HG03469 (cell line): ENCODE data around the gene HAUS3.

Source experiments
- ATAC-seq: cut with Tn5 transposase; IDR thresholded peaks from one replicate; pipeline ENCODE4 v1.9.1; 2021; ENCODE audit warnings: mild to moderate bottlenecking, moderate library complexity, moderate number of reproducible peaks; ENCODE audit not compliant: unreplicated experiment

Gene HAUS3

DNA sequence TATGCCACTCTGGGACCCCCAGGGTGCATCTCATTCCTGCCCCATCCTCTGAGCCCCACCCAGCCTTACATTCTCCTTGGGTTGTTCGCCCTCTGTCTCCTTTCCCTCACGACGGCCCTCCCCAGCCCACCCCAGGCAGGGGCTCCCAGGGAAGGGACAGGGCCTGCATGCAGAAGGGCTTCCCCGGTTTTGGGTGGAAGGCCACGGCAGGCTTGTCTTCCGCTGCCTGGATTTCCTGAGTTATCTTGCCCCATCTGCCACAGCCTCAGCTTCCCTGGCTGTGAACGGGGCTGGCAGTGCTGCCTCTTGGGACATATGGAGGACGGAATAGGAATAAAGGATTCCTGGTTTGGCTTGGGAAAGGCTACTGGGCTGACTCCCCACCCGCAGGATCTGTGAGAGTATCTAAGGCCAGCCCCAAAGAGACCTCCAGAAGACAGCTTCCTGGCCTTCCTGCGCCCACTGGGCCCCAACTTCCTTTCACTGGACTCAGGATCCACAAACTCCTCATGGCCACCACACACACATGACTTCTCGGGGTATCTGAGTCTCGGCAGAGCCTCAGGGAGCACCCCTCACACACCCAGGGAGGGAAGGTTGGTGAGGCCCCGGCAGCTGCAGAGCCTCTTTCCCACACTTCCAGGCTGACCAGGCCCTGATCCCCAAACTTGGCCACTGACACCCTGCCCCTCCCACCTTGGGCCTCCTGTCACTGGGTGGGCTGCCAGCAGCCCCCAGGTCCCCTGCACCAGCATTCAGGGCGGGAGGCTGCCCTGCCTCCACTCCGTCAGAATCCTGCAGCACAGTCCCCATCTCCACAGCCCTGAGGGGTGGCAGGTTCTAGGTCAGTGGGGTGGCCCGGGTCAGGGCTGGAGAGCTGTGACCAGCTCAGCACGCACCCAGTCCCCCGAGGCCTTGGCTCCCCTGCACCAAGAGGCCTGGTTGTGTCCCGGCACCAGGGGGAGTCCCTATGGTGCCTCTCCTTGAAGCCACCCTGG is 23.5 kb upstream of the HAUS3 start:
- ATAC-seq = no peak

DNA sequence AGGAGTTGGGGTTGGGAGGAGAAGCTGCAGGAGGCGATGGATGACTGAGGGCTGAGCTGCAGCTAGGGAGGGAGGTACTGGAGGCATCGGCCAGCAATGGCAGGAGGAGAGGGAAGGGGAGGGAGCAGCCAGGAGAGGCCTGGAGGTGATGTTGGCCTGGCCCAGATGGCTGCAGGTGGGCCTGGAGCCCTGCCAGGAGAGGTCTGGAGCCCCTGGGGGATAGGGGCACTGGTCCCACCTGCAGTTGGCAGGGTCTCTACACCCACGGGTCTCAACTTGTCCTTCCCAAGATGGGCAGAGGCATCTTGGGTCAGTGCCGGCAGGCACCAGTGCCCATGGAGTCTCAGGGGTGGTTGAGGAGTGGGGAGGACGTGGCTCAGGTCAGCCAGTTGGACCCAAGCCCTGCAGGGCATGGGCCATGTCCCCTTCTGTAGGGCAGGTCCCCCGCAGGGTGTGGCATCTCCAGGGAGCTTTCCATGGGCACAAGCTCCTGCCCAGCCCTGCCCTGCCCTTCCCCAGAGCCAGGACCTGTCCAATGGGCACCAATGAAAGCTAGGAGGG is 22.6 kb upstream of the HAUS3 start:
- no peak for ATAC-seq

DNA sequence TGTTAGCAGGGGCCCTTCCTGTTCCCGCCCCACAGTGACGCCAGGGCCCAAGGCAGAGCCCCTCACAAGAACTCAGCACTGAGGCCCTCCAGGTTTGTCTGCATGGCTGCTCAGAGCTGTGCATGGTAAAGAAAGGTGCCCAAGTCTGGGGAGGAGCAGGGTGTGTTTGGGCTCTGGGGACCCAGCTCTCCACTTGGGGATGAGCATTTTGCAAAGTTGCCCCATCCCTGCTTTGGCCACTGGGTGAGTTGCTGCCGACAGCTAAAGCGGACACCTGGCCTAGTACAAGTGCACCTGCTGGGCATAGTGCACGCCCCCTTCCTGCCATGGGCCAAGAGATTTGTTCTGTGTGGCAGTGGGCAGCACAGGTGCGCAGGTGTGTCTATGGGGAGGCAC is 22.0 kb upstream of the HAUS3 start:
- ATAC-seq = no peak

DNA sequence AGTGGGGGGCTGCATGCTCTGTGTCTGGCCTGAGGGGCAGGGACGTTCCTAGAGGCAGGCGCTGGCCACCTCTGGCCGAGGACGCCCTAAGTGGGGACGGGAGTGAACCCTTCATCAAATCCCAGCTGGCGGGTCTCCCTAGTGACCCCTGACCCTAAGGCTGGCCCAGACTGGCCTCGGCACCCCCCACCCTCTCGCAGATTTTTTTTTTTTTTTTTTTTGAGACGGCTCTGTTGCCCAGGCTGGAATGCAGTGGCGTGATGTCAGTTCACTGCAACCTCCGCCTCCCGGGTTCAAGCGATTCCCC is 21.0 kb upstream of the HAUS3 start:
- no peak for ATAC-seq

DNA sequence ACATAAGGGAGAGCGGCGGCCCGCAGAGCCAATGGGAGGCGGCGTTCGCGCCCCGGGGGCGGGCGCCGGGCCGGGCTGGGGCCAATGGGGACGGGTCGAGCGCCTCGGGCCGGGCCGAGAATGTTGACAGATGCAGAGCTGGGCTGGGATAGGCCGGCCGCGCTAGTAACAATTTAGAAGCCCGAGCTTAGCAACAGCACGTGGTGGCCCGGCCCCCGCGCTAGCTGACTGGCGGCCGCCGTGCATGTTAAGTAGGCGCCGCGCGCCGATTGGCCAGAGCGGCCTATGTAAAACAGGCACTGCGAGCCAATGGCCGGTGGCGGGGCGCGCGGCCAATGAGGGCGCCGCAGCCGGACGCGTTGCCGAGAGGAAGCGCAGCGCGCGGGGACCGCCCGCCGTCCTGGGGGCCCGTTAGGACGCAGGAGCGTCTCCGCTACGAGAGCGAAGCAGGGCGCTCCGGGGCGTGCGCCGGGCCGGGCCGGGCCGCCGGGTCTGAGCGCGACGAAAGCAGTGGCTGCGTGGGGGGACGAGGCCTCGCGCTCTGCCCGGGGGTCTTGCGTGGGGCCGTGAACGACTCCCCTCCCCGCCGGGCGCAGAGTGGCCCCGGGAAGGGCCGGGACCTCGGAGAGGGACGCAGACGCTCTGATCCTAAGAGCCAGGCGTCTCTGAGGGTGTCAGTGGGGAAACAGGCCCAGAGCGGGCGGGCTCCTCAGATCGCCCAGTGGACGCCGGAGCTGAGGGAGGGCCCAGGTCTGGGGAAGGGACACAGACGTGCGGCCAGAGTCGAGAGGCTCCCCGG is 20.4 kb upstream of the HAUS3 start:
- ATAC-seq = peak; percentile 79

DNA sequence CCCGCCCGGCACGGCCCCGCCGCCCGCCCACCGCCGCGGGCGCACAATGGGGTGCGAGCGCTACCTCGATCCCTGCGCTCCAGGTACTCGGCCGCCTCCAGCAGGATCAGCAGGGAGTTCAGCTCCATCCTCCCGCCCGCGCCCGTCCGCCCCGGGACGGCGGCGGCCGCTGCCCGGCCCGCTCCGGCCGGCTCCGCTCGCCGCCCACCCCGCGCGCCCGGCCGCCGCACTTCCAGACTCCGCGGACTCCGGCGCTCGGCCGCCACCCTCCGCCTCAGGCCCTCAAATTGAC is 19.9 kb upstream of the HAUS3 start, which contains the start of gene MXD4:
TSS of gene MXD4 (minus strand) at position 257 of the 292 bp plus-strand sequence. CDS start at position 128, 129 bp downstream.
- peak; percentile 5 for ATAC-seq

DNA sequence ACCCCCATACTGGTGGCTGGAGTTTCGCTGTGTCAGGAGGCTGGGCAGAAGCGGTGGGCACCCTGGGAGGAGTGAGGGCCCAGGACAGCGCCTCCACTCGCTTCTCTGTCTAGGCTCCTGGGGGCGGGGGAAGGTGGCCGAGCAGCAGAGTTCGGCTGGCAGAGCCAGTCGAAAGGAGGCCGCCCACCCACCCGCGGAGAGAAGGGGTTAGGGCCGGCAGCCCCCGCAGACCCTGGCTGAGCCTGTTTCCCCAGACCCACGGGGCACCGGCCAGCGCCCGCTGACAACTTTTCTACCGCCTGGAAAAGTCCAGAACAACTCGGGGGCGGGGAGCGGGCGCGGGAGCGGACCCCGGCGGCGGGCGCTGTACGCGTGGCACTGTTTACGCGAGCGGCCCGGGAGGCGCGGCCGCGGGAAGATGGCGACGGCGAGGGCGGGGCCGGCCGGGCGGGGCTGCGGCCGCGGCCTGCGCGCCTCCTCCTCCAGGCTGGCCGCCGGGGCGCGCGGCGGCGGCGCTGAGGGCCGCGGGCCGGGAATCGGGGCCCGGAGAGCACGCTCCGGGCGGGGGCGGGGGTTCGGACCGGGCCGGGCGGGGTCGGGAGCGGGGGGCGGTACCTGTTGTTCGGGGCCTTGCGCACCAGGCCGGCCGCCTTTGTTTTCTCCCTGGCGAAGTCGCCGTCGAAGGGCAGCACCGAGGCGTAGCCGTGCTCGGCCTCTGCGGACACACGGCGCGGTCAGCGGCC is 19.4 kb upstream of the HAUS3 start:
- no peak for ATAC-seq

DNA sequence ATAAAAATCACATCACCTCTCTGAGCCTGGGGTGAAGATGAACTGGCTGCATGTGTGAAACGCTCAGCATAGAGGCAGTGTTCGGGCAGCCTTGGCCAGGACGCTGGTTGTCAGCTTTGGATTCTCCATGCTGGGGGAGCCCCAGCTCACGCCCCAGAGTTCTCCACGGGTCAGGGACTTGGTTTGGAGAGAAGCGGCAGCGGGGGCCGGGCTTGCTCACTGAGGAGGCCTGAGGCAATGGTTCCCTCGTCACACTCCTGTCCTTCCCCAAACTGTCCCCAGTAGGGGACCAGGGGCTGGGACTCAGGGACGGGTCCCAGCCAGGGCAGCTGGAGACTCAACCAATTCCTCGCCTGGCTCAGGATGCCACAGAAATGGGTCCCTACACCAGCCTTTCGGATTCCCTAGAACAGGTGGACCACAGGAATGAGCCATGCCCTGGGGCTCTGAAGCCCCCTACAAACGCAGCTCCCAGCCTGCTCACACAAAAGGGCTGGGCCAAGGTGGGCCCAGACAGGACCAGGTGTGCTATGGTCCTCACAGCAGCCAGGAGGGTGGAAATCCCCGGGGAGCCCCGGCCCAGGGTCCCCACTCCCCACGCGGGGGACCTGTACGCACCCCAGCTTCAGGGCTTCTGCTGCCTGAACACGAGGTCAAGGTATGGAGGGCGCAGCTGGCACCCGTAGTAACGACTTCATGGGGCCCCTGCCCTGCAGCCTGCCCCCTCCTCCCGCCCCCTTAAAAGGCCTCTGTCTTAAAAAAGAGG is 18.6 kb upstream of the HAUS3 start:
- no peak for ATAC-seq

DNA sequence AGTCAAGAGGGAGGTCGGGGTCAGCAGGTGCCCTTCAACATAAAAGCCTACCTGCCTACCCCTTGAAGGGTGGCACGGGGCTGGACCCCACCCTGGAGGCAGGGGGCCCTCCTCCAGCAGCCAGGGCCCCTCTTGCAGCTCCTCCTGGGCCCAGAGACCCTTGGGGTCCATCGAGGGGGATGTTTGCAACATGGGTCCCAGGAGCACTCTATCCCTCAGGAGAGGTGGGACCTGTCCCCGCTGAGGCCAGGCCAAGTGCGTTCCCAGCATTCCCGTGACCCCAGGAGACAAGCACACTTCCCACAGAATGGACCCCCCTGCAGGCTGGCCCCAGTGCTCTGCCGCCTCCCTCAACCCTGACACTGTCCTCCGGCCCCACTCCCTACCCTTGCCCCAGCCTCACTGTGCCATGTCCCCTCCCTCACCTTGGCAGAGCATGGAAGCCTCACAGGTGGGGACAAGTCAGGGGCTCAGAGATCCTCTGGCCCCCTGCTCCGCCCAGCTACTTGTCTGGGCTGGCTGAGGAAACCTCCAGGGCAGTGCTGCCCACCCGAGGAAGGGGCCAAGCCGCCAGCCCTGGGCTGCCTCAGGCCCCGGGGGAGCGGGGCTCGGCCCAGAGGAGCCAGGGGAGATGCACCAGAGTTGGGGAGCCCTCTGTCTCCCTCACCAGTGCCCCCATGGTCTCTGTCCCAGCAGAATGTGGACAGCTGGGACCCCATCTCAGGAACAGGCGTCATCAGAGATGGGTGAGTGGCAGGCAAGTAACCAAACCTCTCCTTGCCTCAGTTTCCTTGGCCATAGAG is 17.8 kb upstream of the HAUS3 start:
- no peak for ATAC-seq

DNA sequence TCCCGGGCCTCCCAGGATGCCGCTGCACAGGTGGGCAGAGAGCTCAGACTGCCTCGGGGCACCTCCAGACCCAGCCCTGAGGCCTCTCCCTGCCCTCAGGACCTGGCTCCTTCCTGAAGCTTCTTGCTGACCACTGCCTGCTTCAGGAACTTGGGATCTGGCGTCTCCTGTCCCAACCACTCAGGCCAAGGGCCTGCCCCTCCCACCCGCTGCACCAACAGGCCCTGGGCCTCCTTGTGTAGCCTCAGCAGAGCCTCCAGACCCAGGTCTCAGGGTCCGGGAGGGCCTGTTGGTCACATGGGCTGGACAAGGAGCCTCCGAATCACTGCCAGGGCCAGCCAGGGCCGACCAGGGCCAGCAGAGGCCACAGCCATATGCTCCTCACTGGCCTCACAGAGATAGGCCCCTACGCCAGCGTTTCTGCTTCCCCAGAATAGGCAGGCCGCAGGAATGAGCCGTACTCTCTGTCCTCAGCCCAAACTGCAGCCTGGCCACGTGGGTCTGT is 17.2 kb upstream of the HAUS3 start:
- ATAC-seq = no peak

DNA sequence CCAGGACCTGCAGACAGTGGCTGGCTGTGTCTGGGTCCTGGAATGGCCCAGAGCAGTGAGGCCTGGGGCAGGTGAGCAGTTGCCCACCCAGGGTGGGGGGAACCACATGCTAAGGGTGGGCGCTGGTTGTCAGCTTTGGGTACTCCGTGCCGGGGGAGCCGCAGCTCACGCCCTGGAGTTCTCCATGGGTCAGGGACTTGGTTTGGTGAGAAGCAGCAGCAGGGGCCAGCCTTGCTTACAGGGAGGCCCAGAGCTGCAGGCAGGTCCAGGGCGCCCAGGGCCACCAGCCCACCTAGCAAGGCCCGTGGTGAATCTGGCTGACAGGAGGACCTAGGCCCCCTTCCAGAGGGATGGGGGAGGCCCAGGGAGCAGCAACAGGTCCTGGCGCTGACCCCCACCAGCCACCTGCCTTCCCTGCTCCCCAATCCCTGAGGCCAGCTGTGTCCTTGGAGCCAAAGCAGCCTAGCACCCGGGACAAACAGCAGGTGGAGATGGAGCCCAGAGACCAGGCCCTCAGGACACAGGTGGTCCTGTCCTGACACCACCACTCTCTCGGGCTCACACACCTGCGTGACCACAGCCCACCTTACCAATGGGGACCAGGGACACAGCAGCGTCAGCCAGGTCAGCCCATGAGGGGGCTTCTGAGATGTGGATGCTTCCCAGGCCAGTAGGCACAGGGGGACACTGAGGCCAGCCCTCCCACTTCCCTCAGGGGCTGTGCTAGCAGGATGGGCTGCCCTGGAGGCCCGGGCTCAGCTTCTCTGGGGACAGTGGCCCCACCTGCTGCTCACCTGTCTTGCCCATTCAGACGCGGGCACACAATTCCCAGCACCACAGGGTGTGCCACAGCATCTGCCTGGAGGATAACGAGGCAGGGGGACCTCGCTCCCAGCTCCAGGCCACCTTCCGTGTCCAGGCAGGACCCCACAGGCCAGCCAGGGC is 16.4 kb upstream of the HAUS3 start:
- ATAC-seq = no peak

DNA sequence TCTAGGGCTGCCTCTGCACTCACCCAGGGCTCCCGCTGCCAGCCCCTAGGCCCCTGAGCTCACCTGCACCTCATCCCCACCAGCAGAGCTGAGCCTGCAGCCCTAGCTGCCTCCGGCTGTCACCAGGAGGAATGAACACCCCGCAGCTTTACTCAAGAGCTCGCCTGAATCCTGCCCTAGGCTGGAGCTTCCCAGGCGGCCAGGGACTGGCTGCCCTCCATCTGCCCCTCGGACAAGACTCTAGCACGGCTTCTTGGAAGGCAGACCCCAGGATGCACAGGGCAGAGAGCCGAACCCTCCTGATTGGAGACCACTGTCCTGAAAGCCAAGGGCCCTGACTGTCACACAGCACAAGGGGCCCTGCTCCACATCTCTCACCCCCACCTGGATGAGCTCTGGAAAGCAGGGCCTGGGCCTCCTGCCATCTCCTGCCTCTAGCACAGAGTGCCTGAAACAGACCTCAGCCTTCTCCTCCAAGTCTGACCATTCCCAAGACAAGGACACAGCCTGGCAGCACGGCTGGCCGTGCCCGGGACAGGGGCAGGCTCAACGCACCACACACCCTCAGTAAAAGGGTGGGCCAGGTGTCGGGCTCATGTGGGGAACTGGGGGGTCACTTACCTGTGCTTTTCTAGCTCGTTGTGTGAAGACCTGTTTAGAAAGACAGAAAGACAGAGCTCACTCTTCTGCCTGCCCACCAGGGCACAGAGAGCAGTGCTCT is 15.6 kb upstream of the HAUS3 start:
- no peak for ATAC-seq

DNA sequence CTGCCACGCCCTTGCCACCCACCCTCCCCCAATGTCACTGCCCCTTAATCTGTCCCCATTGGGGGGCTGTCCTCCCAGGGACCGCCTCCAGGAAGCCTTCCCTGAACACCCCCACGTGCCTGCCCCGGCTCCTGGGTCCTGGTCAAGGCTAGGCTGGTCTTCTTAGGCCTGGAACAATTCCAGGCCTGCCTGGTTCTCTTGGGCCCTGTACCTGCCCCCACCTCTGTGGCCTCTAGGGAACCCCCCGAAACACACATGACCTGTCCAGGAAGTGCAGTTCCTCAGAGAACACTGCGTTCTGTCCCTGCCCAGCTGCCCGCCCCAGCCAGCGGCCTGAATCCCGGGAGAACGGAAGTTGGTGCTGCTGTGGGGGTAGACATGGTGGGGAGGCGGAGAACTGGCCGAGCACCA is 14.9 kb upstream of the HAUS3 start:
- no peak for ATAC-seq

DNA sequence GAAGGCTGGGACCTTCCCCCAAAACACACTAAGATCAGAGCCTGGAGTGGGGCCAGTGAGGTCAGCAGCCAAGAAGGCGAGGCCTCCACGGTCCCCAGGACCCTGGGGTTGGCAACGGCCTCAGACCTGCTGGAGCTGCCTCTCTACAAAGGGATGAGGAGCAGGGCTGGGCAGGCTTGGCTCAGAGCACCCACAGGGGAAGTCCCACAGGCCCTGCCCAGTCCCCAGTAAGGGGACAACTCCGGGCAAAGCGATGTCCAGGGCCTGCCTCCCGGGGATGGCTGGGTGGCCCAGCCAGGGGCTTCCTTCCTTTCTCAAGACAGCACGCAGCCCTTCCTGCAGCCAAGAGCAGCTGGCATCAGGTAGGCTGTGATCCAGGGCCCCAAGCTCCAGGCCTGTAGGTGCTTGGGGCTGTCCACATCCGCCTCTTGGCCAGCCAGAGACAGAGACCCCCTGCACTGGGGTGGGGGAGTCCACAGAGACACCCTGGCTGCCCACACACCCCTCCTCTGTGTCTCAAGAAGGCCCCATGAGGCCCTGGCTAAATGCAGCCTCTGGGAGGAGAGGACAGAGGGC is 14.3 kb upstream of the HAUS3 start:
- no peak for ATAC-seq

DNA sequence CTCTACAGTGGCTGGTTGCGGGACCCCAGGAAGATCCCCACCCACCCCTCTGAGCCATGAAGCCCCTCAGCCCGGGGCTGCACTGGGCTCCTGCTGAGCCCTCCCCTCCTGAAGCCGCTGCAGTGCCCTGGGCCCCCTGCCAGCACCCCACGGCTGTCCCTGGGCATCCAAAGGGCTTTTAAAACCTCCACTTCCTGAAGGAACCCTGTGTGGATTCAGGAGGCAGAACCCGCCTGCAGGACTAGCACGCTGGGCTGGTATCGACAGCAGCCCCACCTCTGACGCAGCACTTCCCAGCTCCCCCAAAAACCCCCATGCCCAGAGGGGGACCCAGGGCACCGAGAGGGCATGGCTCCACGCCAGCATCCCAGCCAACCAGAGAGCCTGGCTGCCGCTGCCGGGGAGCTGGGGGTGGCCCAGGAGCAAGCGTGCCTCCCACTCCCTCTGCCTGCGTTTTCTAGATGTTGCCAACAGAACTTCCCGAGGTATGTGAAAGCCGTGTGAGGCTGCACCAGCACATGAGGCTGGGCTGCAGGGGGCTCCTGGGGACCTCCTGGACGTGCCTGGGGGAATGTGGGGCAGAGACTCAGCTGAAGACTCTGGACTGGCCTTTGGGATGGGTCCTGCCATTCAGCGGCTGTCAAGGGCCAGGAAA is 13.7 kb upstream of the HAUS3 start:
- ATAC-seq = no peak

DNA sequence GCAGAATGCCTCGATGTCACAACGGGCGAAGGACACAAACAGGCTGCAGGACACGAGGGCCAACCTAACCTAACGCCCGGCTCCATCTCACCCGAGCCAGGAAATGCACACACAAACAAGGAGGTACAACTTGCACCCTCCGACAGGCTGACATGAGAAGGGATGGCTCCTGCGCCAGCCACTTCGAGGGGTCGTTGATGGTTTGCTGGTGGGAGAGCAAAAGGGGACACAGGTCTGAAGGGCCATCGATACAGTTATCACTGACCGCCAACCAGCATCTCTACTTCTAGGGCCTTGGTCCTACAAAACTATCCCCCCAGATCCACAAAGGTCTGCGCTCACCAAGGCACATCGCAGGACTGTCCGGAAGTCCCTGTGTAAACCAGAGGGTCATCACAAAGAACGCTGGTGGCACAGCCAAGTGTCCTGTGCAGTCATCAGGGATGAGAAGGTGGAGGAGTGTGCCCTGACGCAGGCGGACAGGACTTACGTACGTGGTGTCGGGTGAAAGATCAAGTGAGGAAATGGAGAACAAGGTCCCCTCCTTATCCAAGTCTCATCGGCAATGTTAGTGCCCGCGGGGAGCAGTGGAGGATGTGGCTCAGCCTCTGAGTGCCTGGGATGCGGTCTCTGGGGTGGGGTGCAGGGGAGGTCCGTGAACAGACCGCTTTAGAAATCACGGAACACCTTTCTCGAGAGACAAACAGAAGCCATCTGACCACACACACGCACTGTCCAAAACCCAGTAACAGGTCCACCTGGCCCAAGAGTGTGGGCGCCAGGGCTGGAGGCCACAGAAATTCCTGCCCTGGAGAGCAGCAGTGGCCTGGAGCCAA is 13.0 kb upstream of the HAUS3 start:
- no peak for ATAC-seq
